DOHH2 (cell line): Measurements from ENCODE around the gene STK32C.

Experiments
- CTCF ChIP-seq: fragments of 200-600 bp; sonication (generic); IDR thresholded peaks from one replicate; pipeline ENCODE4 v1.5.1; 2014; ENCODE audit warnings: antibody characterized with exemption, mild to moderate bottlenecking, low read depth, low read length; ENCODE audit not compliant: poor library complexity, severe bottlenecking
- EZH2phosphoT487 ChIP-seq: fragments of 200-600 bp; sonication (generic); IDR thresholded peaks from 2 replicates; pipeline ENCODE4 v1.6.1; 2017; ENCODE audit warnings: borderline replicate concordance, mild to moderate bottlenecking, antibody characterized with exemption, low read length, moderate library complexity, mixed read lengths

- no peak for TF ChIP-seq CTCF
- no peak for TF ChIP-seq EZH2phosphoT487
These were observed 30.4 kb downstream of the STK32C start for GRCh38 chr10:132277311-132277741.
